WI38 (cell line): ENCODE results near the gene PLPPR1.

Experiments
- H3K4me3 ChIP-seq: 2 replicates; pipeline ENCODE4 v1.5.1; 2011; ENCODE audit warnings: low read depth, mild to moderate bottlenecking, control low read depth, low read length
- TF ChIP-seq, protein P1 (sequence below): IDR thresholded peaks from 2 replicates; pipeline ENCODE4 v1.5.1; 2012; ENCODE audit warnings: low read depth, mild to moderate bottlenecking, control low read depth, low read length

The PLPPR1 gene

GRCh38 chr9:101014566-101014965, 14.0 kb upstream of the PLPPR1 start:
- TF ChIP-seq, protein P1, sequence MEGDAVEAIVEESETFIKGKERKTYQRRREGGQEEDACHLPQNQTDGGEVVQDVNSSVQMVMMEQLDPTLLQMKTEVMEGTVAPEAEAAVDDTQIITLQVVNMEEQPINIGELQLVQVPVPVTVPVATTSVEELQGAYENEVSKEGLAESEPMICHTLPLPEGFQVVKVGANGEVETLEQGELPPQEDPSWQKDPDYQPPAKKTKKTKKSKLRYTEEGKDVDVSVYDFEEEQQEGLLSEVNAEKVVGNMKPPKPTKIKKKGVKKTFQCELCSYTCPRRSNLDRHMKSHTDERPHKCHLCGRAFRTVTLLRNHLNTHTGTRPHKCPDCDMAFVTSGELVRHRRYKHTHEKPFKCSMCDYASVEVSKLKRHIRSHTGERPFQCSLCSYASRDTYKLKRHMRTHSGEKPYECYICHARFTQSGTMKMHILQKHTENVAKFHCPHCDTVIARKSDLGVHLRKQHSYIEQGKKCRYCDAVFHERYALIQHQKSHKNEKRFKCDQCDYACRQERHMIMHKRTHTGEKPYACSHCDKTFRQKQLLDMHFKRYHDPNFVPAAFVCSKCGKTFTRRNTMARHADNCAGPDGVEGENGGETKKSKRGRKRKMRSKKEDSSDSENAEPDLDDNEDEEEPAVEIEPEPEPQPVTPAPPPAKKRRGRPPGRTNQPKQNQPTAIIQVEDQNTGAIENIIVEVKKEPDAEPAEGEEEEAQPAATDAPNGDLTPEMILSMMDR = no peak
- H3K4me3 ChIP-seq = no peak overlapping the region

DNA sequence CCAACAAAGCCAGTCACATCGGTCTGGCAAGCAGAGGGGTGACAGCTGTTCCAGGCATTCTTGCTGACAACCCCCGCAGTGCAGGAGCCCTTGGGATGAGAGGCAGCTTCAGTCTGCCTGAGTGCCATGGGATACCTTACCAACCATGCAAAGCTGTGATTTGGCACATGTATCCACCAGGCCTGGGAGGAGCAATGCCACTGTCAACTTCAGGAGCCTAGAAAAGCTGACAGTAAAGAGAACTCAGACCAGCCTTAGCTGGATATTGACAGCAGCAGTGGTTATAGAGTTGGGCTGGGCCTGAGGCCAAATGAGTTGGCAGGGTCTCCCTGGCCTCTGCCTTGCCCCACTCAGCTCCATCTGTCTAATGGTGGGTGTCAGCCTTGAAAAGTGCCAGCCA, 10.1 kb upstream of the PLPPR1 start:
- no peak overlapping the region for H3K4me3 ChIP-seq
- TF ChIP-seq, protein P1 = no peak

DNA sequence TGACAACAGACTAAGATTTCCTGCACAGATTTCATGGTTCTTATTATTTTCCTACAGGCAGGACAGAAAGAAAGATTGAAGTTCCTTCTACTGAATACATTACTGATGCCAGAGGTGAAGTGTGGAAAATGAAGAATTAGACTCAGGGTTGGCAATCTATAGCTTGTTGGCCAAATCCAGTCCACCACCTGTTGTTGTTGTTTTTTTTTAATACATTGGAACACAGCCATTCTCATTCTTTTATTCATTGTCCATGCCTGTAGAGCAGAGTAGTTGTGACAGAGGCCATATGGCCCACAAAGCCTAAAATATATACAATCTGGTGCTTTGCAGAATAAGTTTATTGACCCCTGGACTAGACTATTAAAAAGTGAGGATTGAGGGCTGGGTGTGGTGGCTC, 5.8 kb upstream of the PLPPR1 start:
- TF ChIP-seq, protein P1 = no peak
- no peak overlapping the region for H3K4me3 ChIP-seq

DNA sequence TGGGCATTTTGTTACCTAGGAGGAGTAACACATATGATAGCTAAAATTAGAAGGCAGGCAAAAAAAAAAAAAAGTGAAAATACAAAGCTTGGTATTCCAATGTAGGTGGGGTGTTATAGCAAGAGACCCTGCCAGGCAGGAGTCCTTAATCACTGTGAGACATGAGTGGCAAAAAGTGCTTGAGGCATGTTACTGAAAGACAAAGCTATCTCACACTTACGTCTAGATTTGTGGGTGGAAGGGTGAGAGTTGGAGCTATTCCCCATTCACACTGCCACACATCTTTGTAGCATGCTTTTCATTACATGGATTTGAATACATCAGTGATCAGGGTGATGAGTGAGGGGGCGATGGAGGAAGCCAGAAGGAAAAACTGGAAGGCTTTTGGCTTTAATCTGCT, 2.6 kb upstream of the PLPPR1 start:
- TF ChIP-seq, protein P1 = no peak
- H3K4me3 ChIP-seq = no peak overlapping the region

- no peak overlapping the region for H3K4me3 ChIP-seq
These were observed 1.7 kb upstream of the PLPPR1 start for GRCh38 chr9:101026824-101027223.

DNA sequence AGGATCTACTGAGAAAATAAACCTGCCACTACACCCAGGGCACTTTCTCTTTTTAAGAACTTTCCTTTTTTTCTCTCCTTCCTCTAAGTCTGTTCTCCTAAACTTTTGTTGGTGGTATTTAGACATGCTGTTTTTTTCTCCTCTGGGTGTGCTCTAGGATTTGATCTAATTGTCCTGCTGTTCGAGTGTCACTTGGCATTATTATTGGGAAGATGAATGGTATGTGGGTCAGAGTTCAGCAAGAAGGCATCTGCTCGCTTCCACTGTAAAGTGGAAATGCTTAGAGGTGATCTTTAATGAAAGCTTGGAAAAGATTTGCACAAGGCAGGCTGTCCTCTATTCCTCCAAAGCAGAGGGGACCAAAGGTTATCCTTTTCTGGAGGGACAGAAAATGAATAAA, 1.3 kb upstream of the PLPPR1 start:
- TF ChIP-seq, protein P1 = no peak
- H3K4me3 ChIP-seq = no peak overlapping the region

More at GRCh38 chr9:101026824-101027223, 1.7 kb upstream of the PLPPR1 start:
- TF ChIP-seq, protein P1 = no peak

DNA sequence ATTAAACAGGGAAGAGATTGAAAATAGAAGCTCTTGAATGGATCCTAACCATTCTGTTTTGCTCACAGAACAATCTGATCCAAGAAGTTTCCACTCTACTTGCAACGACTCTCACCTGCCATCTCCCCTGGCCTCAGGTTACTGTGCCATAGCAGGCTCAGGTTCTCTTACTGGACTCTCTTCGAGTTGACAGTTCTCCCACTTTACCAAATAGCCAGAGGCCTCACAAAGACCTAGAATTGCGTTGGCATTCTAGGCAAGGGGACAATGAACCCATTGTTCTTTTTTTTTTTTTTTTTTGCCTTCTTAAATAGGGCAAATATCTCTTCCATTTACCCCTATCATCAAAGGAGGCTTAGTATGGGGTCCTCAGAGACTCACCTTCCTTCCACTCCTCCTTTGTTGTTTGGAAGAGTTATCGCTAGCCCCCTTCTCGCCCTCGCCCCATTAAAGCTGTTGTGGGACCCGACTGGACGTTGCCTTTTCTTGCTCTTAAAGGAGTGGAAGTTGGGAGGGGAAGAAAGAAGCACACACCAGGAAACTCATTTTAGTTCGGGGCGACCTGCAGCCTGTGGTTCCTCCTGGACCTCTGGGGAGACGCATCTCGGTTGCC, 688 bp upstream of the PLPPR1 start:
- H3K4me3 ChIP-seq = no peak overlapping the region
- TF ChIP-seq, protein P1 = no peak
